Measurements from ENCODE around the gene PTPN9.

DNA sequence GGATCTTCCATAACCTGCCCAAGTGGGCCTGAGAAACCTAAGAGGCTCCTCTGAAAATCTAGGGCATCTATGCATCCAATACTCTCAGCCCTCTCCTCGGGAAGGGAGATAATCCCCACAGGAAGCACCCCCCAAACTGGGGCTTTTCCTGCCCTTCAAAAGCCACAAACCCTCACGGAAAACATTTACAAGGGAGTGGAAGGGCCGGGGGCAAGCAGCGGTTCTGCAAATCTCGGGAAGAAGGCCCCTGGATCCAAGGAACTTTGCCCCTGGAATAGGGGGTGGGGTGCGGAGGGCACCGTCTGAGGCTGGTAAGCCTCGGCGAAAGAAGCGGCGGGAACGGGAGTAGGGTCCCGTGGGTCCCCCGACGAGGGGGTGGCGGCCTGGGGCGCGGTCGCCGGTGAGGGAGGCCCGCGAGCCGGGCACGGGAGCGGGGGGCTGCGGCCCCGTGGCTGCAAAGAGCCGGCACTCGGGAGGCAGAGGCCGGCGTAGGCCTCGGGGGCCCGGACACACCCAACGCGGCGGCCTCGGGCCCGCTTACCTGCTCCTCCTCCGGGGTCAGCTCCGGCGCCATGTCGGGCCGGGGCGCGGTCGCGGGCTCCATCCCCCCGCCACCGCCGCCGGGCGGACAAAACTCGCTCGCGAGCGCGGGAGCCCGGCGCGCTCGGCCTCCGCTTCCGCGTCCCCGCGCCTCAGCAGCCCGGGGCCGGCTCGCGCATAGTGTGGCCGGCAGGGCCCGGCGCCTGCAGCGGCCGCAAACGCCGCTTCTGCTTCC lies 755 bp downstream of the PTPN9 start:
- TF ChIP-seq, protein P1, sequence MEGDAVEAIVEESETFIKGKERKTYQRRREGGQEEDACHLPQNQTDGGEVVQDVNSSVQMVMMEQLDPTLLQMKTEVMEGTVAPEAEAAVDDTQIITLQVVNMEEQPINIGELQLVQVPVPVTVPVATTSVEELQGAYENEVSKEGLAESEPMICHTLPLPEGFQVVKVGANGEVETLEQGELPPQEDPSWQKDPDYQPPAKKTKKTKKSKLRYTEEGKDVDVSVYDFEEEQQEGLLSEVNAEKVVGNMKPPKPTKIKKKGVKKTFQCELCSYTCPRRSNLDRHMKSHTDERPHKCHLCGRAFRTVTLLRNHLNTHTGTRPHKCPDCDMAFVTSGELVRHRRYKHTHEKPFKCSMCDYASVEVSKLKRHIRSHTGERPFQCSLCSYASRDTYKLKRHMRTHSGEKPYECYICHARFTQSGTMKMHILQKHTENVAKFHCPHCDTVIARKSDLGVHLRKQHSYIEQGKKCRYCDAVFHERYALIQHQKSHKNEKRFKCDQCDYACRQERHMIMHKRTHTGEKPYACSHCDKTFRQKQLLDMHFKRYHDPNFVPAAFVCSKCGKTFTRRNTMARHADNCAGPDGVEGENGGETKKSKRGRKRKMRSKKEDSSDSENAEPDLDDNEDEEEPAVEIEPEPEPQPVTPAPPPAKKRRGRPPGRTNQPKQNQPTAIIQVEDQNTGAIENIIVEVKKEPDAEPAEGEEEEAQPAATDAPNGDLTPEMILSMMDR (IDR thresholded peaks at IDR 0.05) = no peak
- TF ChIP-seq EZH2 (IDR thresholded peaks at IDR 0.05; ENCODE audit: borderline replicate concordance, insufficient read depth, low read depth, low read length, poor library complexity, severe bottlenecking) = no peak

All from B cell (primary cell).